Central memory CD8-positive, alpha-beta T cell (primary cell): ENCODE results near the gene TBC1D17.

ENCODE experiments used
- ATAC-seq: fragments of 150-1000 bp; cut with Tn5 transposase; replicated peaks from 2 replicates; pipeline ENCODE4 v1.10.0; 2022; ENCODE audit warnings: mild to moderate bottlenecking, moderate FRiP score, moderate number of reproducible peaks; ENCODE audit not compliant: poor library complexity, severe bottlenecking; ENCODE audit errors: extremely low read depth
- DNase-seq, 2 donors: peaks; one replicate each; pipeline ENCODE4 v3.0.0; 2021; ENCODE audit warnings: low spot score in 2 of 2
- H3K27ac Mint-ChIP-seq: one replicate; pipeline ENCODE4 v1.8.0; 2022; ENCODE audit warnings: low read depth, mild to moderate bottlenecking, moderate library complexity, mixed read lengths
- H3K27me3 Mint-ChIP-seq: one replicate; pipeline ENCODE4 v1.8.0; 2022; ENCODE audit warnings: mixed read lengths
- H3K36me3 Mint-ChIP-seq: one replicate; pipeline ENCODE4 v1.8.0; 2022; ENCODE audit warnings: mild to moderate bottlenecking, moderate library complexity, mixed read lengths; ENCODE audit not compliant: insufficient read depth
- H3K4me1 Mint-ChIP-seq: one replicate; pipeline ENCODE4 v1.8.0; 2022; ENCODE audit warnings: mixed read lengths
- H3K4me3 Mint-ChIP-seq: one replicate; pipeline ENCODE4 v1.8.0; 2022; ENCODE audit warnings: mild to moderate bottlenecking, moderate library complexity, mixed read lengths
- H3K9me3 Mint-ChIP-seq: one replicate; pipeline ENCODE4 v1.8.0; 2022; ENCODE audit warnings: mixed read lengths

Gene TBC1D17

DNA sequence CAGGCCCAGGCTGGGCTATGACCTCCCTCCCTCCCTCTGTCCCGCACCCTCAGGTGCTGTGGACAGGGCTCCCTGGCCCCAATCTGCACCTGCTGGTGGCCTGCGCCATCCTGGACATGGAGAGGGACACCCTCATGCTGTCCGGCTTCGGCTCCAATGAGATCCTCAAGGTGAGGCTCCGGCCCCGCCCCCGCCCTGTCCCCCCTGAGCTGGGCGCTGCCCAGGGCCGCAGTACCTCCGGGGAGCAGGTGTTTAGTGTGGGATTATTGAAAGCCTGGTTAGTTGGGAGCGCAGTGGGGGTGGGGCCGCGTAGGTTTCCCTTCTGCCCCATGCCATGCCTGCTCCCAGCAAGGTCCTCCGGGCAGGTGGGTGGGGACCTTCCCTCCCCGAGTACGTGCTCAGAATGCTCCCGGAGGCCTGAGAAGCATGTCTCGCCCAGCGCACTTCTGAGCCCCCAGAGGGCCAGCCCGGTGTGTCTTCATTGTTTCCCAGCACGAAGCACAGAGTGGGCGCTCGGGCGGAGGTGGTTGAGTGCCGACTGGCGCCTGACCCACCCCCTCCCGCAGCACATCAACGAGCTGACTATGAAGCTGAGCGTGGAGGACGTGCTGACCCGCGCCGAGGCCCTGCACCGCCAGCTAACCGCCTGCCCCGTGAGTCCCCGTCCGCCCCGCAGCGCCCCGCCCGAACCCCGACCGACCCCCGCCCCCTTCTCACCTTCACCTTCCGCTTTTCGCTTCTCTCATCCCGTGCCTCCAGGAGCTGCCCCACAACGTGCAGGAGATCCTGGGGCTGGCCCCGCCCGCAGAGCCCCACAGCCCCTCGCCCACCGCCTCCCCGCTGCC lies 10.4 kb downstream of the TBC1D17 start:
- Mint-ChIP-seq H3K9me3 (no peaks in the 10 kb centered on the region), H3K36me3 (peaks cover 14% of the 10 kb centered on the region), H3K27ac (no peak overlapping the region), H3K4me1 (no peaks in the 10 kb centered on the region), H3K4me3 (no peak overlapping the region), H3K27me3 (no peaks in the 10 kb centered on the region)
- ATAC-seq (no peak), DNase-seq (no peak)

DNA sequence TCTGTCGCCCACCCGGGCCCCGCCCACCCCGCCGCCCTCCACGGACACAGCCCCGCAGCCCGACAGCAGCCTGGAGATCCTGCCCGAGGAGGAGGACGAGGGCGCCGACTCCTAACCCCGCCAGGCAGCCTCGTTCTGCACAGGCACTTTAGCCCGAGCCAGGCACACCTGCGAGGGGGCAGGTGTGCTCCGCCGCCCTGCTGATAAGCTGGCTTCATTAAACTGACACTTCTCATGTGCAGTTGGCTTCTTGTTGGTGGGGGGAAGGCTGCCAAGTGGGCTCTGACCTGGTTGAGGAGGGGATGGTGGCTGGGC lies 11.0 kb downstream of the TBC1D17 start:
- H3K27ac Mint-ChIP-seq = no peak overlapping the region
- H3K27me3 Mint-ChIP-seq = no peaks in the 10 kb centered on the region
- no peaks in the 10 kb centered on the region for H3K4me1 Mint-ChIP-seq
- H3K4me3 Mint-ChIP-seq = peak overlapping the region; percentile 40
- DNase-seq = no peak
- H3K36me3 Mint-ChIP-seq = peaks cover 14% of the 10 kb centered on the region
- no peaks in the 10 kb centered on the region for H3K9me3 Mint-ChIP-seq
- ATAC-seq = no peak

DNA sequence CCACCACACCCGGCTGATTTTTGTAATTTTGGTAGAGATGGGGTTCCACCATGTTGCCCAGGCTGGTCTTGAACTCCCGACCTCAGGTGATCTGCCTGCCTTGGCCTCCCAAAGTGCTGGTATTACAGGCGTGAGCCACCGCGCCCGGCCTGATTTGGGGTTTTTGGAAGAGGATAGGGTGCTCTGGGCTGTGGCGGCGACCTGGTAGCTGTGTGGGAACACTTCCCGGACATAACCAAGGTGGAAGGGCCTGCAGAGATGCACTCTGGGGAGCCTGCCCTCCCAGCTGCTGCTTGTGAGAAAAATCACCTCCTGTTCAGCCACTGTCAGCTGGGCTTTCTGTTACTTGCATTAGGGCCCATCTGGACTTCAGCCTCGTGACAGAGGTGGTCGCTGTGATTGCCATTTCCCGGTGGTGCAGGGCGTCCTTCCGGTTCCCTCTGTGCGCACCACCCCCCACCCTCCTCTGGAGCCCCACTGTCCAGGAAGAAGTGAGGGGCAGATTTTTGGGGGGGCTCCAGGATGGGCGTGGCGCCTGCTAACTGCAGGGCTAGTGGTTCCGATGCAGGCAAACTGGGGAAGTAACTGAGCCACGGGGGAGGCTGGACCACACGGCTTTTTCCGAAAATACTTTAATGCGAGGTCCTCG lies 11.7 kb downstream of the TBC1D17 start:
- Mint-ChIP-seq H3K4me1 (no peaks in the 10 kb centered on the region), H3K27me3 (no peaks in the 10 kb centered on the region), H3K4me3 (peak overlapping the region; percentile 40), H3K36me3 (peaks cover 14% of the 10 kb centered on the region), H3K9me3 (no peaks in the 10 kb centered on the region), H3K27ac (no peak overlapping the region)
- DNase-seq = no peak
- ATAC-seq = no peak

DNA sequence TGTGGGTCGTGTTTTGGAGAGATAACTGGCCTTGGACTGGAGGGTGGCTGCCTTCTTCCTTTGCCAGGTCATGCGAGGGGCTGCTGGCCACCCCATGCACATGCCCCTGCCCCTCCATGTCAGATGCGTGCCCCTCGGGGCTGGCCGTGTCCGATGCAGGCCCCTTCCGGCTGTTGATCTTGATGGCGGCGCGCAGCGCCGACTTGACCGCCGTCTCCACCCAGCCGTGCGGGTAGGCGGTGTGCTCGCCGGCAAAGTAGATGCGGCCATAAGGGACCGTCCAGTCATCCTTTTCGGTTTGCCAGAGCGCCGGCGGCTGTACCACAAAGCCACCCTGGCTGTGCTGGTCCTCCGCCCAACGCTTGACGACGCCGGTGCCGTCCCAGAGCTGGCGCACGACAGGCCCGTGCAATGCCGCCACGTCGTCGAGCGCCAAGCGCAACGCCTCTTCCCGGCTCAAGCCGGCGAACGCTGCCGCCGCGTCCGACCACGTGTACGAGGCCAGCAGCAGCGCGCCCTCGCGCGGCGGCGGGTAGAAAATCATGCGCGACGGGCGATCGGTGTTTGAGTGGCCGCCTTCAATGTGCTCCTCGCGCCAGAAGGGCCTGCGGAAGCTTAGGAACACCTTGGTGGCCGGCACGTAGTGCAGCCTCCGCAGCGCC lies 12.3 kb downstream of the TBC1D17 start:
- ATAC-seq = peak; percentile 70
- no peaks in the 10 kb centered on the region for H3K27me3 Mint-ChIP-seq
- H3K36me3 Mint-ChIP-seq = peaks cover 9% of the 10 kb centered on the region
- peak overlapping the region; percentile 78 for H3K27ac Mint-ChIP-seq
- peak overlapping the region; percentile 67 for H3K4me3 Mint-ChIP-seq
- no peaks in the 10 kb centered on the region for H3K4me1 Mint-ChIP-seq
- peak in 1 of 2 donors; percentile 64 for DNase-seq
- H3K9me3 Mint-ChIP-seq = no peaks in the 10 kb centered on the region

DNA sequence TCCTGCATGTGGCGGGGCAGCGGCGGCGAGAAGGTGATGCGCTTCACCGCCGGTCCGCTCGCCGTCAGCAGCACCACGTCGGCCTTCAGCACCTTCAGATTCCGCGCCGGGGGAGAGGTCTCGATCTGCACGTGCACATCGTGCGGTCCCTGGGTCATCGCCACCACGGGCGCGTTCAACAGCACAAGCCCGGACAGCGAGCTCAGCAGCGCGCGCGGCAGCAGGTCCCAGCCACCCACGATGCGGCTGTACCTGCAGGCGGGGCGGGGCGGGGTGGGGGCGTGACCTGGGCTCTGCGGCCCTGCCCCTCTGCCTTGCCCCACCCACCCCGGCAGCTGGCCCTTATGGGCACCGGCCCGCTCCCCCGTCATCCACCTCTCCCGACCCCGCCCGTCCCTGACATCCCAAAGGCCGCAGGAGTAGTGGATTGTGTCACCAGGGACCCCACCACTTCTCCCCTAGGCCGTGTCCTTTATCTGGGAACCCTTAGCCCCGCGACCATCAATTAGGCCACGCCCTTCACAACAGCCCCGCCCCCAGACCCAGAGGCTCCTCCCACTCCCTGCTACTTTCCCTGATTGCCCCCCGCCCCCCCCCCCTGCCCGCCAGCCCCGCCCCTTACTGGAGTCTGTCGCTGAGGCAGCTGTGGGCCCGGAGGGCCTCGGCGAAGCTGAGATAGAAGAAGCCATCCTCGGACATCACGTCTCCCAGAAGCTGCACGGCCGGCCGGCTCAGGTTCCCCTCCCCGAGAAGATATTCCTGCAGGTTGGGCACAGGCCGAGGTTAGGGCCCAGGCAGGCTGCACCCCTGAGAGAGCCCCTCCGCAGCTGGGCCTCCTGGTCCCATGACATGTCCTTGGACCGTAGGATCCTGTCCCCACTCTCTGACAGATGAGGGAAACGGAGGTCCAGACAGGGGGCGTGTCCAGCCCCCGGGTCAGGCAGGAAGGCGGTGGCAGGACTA lies 13.1 kb downstream of the TBC1D17 start:
- peak; percentile 79 for ATAC-seq
- peak overlapping the region; percentile 78 for H3K27ac Mint-ChIP-seq
- H3K4me1 Mint-ChIP-seq = no peaks in the 10 kb centered on the region
- H3K27me3 Mint-ChIP-seq = no peaks in the 10 kb centered on the region
- H3K36me3 Mint-ChIP-seq = peaks cover 5% of the 10 kb centered on the region
- peak overlapping the region; percentile 67 for H3K4me3 Mint-ChIP-seq
- peak in 1 of 2 donors; percentile 60 for DNase-seq
- no peaks in the 10 kb centered on the region for H3K9me3 Mint-ChIP-seq

DNA sequence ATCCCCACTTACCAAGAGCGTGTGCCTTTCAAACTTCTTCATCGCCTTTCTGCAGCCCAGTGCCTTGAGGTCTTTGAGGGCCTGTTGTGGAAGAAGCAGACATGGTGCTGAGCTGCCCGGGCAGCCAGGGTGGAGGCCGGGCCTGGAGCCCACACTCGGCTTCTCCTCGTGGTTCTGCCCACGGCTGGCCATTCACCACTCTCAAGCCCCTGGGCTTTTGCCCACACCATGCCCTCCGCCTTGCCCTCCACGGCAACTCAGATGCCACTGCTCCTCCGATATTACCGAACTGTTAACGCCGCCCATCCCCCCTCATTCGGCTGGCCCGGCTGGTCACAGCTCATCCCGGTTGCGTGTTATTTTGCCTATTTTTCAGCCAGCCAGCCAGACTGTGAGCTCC lies 13.9 kb downstream of the TBC1D17 start:
- Mint-ChIP-seq H3K4me3 (peak overlapping the region; percentile 29), H3K36me3 (peaks cover 4% of the 10 kb centered on the region), H3K27ac (no peak overlapping the region), H3K4me1 (peaks cover 5% of the 10 kb centered on the region), H3K27me3 (no peaks in the 10 kb centered on the region), H3K9me3 (no peaks in the 10 kb centered on the region)
- no peak for ATAC-seq
- DNase-seq = no peak

DNA sequence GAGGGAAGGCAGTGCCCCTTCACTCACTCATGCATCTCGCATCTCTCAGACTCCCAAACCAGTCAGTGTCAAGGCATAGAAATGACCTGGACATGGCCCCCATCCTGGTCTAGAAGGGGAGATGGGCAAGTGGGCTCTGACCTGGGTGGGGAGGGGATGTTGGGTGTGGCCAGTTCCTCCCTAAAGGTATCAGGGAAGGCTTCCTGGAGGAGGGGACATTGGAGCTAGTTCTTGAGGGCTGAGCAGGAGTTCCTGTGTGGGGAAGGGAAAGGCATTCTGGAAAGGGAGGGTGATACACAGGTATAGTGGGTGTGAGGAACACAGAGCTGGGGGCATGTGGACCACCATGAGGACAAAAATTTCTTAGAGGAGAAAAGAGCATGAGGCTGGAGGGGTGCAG lies 15.2 kb downstream of the TBC1D17 start:
- H3K4me1 Mint-ChIP-seq = peaks cover 18% of the 10 kb centered on the region
- ATAC-seq (no peak), DNase-seq (no peak)
- peak overlapping the region; percentile 70 for H3K27ac Mint-ChIP-seq
- H3K4me3 Mint-ChIP-seq = no peak overlapping the region
- H3K9me3 Mint-ChIP-seq = no peaks in the 10 kb centered on the region
- peaks cover 11% of the 10 kb centered on the region for H3K36me3 Mint-ChIP-seq
- no peaks in the 10 kb centered on the region for H3K27me3 Mint-ChIP-seq

DNA sequence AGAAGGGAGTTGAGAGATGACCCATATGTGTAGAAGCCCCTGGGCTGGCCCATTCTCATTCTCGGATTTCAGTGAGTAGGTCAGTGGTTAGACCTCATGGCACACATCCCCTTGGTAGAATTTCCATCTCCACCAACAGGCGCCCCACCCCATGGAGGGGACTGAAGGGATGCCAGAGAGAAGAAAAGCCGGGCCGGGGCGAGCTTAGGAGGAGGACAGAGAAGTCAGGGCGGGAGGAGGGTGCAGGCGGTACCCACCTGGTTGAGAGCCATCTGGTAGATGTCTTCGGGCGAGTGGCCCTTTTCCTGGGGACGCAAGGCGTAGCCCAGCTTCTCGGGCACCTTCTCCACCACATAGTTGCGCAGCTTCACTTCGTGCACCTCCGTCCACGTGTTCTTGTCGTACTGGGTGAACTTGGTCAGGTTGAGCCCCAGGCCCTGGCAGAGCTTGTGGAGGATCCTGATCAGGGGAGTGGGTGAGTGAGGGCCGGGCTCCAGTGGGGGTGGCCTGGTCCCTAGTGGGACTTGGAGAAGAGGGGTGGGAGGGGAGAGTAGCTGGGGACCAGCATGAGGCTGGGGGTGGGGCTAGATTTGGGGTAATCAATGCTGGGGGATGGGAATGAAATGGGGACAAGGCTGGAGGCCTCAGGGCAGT lies 16.6 kb downstream of the TBC1D17 start:
- H3K4me3 Mint-ChIP-seq = no peak overlapping the region
- H3K27me3 Mint-ChIP-seq = no peaks in the 10 kb centered on the region
- peaks cover 11% of the 10 kb centered on the region for H3K36me3 Mint-ChIP-seq
- ATAC-seq (no peak), DNase-seq (no peak)
- no peaks in the 10 kb centered on the region for H3K9me3 Mint-ChIP-seq
- H3K27ac Mint-ChIP-seq = peak overlapping the region; percentile 98
- peaks cover 21% of the 10 kb centered on the region for H3K4me1 Mint-ChIP-seq

DNA sequence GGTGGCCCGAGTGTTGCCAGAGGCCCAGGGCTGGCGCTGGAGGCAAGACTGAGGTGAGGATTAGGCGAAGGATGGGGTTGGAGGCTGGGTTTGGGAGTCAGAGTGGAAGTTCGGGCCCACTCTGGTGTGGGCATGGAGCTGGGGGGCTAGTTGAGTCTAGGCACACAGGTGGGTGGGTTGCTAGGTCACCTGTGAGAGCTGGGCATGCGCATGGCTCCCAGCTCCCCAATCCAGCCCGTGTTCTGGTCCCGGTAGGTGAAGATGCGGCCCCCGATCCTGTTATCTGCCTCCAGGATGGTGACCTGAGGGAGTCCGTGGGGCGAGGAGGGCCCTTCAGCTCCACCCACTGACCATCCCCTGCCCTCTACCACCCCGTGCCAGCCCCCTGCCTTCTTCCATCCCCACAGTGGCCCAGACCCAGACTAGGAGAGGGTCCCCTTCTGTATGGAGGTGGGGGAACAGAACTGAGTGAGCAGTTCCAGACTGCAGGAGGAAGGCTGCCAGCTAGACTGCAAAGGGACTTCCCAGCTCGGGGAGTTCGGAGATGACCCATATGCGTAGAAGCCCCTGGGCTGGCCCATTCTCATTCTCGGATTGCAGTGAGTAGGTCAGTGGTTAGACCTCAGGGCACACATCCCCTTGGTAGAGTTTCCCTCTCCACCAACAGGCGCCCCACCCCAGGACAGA lies 17.5 kb downstream of the TBC1D17 start:
- no peak overlapping the region for H3K4me3 Mint-ChIP-seq
- H3K4me1 Mint-ChIP-seq = peaks cover 21% of the 10 kb centered on the region
- peak overlapping the region; percentile 98 for H3K27ac Mint-ChIP-seq
- ATAC-seq (no peak), DNase-seq (no peak)
- H3K36me3 Mint-ChIP-seq = peaks cover 11% of the 10 kb centered on the region
- no peaks in the 10 kb centered on the region for H3K9me3 Mint-ChIP-seq
- H3K27me3 Mint-ChIP-seq = no peaks in the 10 kb centered on the region

DNA sequence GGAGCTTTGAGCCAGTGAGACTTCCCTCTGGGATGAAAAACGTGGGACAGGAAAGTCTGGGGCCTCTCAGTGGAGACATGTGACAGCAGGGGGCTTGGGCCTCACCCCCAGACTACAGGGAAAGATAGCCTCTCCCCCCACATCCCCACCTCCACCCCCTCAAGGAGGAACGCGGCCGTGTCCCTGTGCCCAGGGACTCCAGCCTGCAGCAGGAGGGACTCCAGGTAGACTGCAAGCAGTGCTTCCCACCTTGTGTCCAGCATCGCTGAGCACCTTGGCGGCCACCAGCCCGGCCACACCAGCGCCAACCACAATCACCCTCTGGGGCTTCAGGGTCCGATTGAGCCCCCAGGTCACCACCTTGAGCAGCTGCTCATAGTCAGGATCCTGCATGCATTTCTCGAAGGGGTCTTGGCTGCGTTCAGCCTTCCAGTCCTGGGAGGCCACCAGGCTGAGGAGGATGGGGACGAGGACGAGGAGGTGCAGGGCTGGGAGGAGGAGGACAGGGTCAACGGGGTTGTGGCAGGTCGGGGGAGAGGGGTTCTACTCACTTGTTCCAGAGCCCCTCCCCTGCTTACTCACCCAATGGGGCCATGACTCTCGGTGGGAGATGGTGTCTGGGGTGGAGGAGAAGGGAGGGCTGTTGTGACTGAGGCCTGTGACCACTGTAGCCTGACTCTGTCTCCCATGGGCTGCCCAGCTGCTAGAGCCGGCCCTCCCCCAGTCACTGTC lies 18.2 kb downstream of the TBC1D17 start:
- no peaks in the 10 kb centered on the region for H3K27me3 Mint-ChIP-seq
- no peak for DNase-seq
- peak overlapping the region; percentile 98 for H3K27ac Mint-ChIP-seq
- H3K9me3 Mint-ChIP-seq = no peaks in the 10 kb centered on the region
- no peak overlapping the region for H3K4me3 Mint-ChIP-seq
- H3K36me3 Mint-ChIP-seq = peaks cover 11% of the 10 kb centered on the region
- ATAC-seq = no peak
- peaks cover 21% of the 10 kb centered on the region for H3K4me1 Mint-ChIP-seq
